ENCODE results near the gene NAA10.
A peak's percentile ranks its signal among the peaks of the same experiment; 100 is the strongest.

- no peak for TF ChIP-seq POLR2AphosphoS5 (IDR thresholded peaks at IDR 0.05; ENCODE audit: low read depth, low read length)
- TF ChIP-seq POLR2A (IDR thresholded peaks at IDR 0.05; ENCODE audit: low read depth, low read length): 0 out of 2 replicates have a peak, but pooled peaks have one; percentile 6
Measured at GRCh38 chrX:153956044-153956907, 21.4 kb upstream of the NAA10 start.

Data from GM12892 (cell line).